ENCODE results near the gene ZNF385A. TPM values are rescaled to one million over a fixed set of nuclear protein-coding genes. Genes with fewer than 3 reads are reported as not detected.
A peak's percentile ranks its signal among the peaks of the same experiment; 100 is the strongest.

The ZNF385A gene
- total and polyA plus RNA-seq, 2 of the 4 experiments (the other 2 are of a cell fraction): 0.36 to 2.5 TPM

DNA sequence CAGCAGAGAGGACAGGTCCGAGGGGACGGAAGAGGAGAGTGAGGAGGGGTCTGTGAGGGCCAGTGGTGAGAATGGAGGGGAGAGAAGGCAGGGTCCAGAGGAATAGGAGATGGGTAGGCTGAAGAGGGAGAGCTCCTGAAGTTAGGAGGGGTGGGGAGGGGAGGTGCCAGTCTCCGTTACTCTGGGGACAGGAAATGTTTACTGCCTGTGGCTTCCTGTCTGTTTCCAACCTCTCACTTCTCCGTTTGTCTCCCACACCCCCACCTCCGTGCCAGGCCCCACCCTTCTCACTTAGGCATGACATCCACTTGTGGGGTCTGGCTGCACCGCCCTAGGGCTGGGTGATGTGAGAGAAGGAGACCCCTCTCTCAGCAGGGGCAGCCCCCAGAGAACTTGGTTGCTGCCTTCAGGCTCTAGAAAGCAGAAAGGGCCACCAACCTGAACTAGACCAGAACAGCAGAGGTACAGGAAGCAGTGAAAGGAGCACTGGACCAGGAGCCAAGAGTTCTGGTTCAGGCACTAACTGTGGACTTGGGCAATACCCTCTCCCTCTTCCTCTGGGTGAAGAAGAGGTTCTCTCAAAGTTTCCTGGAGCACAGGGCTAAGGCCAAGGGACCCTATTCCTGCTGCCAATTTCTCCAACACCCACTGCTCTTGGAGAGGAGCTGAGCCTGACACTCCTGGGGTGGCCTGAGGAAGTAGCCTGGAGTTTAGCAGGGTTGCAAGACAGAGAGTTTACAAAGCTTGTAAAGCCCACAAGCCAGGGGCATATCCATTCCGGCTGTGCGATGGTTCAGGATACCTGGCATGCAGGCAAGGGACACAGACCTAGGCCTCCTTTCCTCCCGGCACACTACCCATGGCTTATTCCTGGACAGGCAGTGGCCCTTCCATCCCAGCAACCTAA lies 29.0 kb upstream of the ZNF385A start (continued):
- no peak for TF ChIP-seq CTCF (conservative IDR thresholded peaks at IDR 0.05; ENCODE audit: low read depth, low read length)

DNA sequence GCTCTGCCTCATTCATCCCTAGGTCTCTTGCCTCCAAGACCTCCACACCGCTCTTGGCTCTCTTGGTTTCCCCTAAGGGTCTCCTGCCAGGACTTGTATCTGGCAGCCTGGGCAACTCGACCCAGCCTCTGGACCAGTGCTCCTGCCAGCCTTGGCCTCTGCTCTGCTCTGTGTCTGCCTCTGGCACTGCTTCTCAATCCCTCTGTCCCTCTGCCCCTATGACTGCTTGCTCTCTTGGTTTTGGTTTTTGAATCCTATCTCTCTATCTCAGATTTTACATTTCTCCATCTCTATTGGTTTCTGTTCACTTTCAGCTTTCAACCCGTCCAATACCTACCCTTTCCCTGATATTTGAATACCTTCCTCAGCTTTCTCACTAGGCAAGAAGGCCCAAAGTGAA lies 28.3 kb upstream of the ZNF385A start:
- Histone ChIP-seq H3K27me3 (ENCODE audit: control insufficient read depth, insufficient read depth, low read length) (no peaks in the 10 kb centered on the region), H3K56ac (ENCODE audit: extremely low read depth, insufficient read depth, low read length) (no peak overlapping the region), H3K27ac (ENCODE audit: insufficient read depth, low read length) (peak overlapping the region; percentile 36), H4K20me1 (ENCODE audit: insufficient read depth, low read length) (peaks cover 97% of the 10 kb centered on the region), H4K91ac (ENCODE audit: insufficient read depth, low read depth, low read length) (no peak overlapping the region), H3K9ac (ENCODE audit: low read depth, low read length) (no peak overlapping the region), H3K9me3 (ENCODE audit: control insufficient read depth, insufficient read depth, low read length) (no peaks in the 10 kb centered on the region), H3K9me1 (ENCODE audit: insufficient read depth, low read length) (peaks cover 29% of the 10 kb centered on the region), H2AFZ (replicated peaks; ENCODE audit: low read length, poor library complexity) (no peak overlapping the region), H2AK5ac (ENCODE audit: low read depth, low read length) (peak overlapping the region; percentile 76), H2BK20ac (ENCODE audit: low read depth, low read length) (no peak overlapping the region), H2BK5ac (ENCODE audit: low read depth, low read length, poor library complexity, severe bottlenecking) (peak overlapping the region; percentile 67), H3K14ac (replicated peaks; ENCODE audit: low read depth, low read length) (peak overlapping the region; percentile 57; the same call in 1 of the 2 replicates), H2BK15ac (ENCODE audit: low read depth, low read length) (no peak overlapping the region), H2AK9ac (replicated peaks; ENCODE audit: low read depth, low read length, poor library complexity) (peak overlapping the region; percentile 83), H3K4ac (ENCODE audit: low read depth, low read length) (peak overlapping the region; percentile 42; the same call in 1 of the 2 replicates), H3K4me1 (ENCODE audit: control insufficient read depth, insufficient read depth, low read length) (peaks cover 34% of the 10 kb centered on the region), H3K79me1 (ENCODE audit: low read depth in 1 of 2, low read length in 2 of 2) (peaks cover 18 to 71% of the 10 kb centered on the region in 2 experiments), H3K18ac (ENCODE audit: low read depth, low read length) (no peak overlapping the region), H3K4me3 (ENCODE audit: insufficient read depth, low read depth, low read length) (no peak overlapping the region), H4K5ac (ENCODE audit: low read depth, low read length) (no peak overlapping the region), H4K8ac (ENCODE audit: low read depth in 2 of 2, low read length in 2 of 2) (peak overlapping the region in 1 of 2 experiments; percentile 29; a peak in 1 of 4 replicates), H3K23ac (ENCODE audit: low read depth, low read length) (peak overlapping the region; percentile 41), H2BK120ac (ENCODE audit: low read depth, low read length) (no peak overlapping the region), H3K4me2 (ENCODE audit: low read depth, low read length) (no peak overlapping the region), H3K36me3 (ENCODE audit: control insufficient read depth, insufficient read depth, low read length) (peaks cover 36% of the 10 kb centered on the region)
- WGBS, 2 experiments (ENCODE audit: extremely low coverage in 2 of 2, insufficient read length in 1 of 2): 88% methylated on average over 1 of the region's 3 CpGs; no CpG with 5 or more reads in 1 of the 2 experiments
- BruUV-seq (replicated peaks): no TSS peak
- in situ Hi-C loops (cut with MboI; ENCODE audit: low sequenced_read_pairs) (no loop called here), intact Hi-C loops (cut with micrococcal nuclease) (no loop called here), dilution Hi-C loops (cut with HindIII; ENCODE audit: low sequenced_read_pairs, unreplicated experiment) (no loop called here)
- POLR2A ChIA-PET (ENCODE audit: unreplicated experiment): no interaction called here
- CTCF ChIA-PET: interaction anchor here (1.0 to 1.8 kb wide), 3 partner anchors 13 to 42 kb away, joined by 4 to 5 read pairs (median 4); no protein-coding TSS in a partner anchor
- no peak for ATAC-seq (ENCODE audit: low read depth)
- no peak for DNase-seq
- TF ChIP-seq CHD1 (IDR thresholded peaks at IDR 0.05; ENCODE audit: low read depth, low read length): no peak
- no peak for TF ChIP-seq MAZ (IDR thresholded peaks at IDR 0.05; ENCODE audit: borderline replicate concordance, low read depth, low read length)
- no peak for TF ChIP-seq CEBPB (IDR thresholded peaks at IDR 0.05; ENCODE audit: low read depth, low read length)
- no peak for TF ChIP-seq NFE2L2 (IDR thresholded peaks at IDR 0.05; ENCODE audit: low read depth, low read length)
- TF ChIP-seq MXI1 (IDR thresholded peaks at IDR 0.05; ENCODE audit: borderline replicate concordance, low read depth, low read length): no peak
- no peak for TF ChIP-seq MAFK (IDR thresholded peaks at IDR 0.05; ENCODE audit: low read depth, low read length)
- no peak for TF ChIP-seq BHLHE40 (IDR thresholded peaks at IDR 0.05; ENCODE audit: low read depth, low read length)
- TF ChIP-seq POLR2A (IDR thresholded peaks at IDR 0.05; ENCODE audit: low read depth, low read length): no peak
- TF ChIP-seq RFX5 (IDR thresholded peaks at IDR 0.05; ENCODE audit: low read depth, low read length): no peak
- no peak for TF ChIP-seq RCOR1 (IDR thresholded peaks at IDR 0.05; ENCODE audit: insufficient replicate concordance, low read length)
- no peak for TF ChIP-seq FOS (IDR thresholded peaks at IDR 0.05; ENCODE audit: low read depth, low read length)
- no peak for TF ChIP-seq CTCF (conservative IDR thresholded peaks at IDR 0.05; ENCODE audit: low read depth, low read length)
